OCI-LY3 (cell line): ENCODE results near the gene UNC13A.

Experiments used
- CTCF ChIP-seq: fragments of 200-600, 300-600 bp; sonication (generic); IDR thresholded peaks from 2 replicates; pipeline ENCODE4 v1.5.1; 2014; ENCODE audit warnings: antibody characterized with exemption, low read length, low read depth
- EZH2phosphoT487 ChIP-seq: fragments of 200-600 bp; shearing (Covaris generic); IDR thresholded peaks from 2 replicates; pipeline ENCODE4 v1.6.1; 2018; ENCODE audit warnings: antibody characterized with exemption, mixed run types, low read depth

GRCh38 chr19:17677002-17677401 is 11.2 kb downstream of the UNC13A start:
- TF ChIP-seq CTCF (peak; percentile 42), EZH2phosphoT487 (no peak)
